NCI-H774 (cell line): ENCODE data around the gene NR1I2.

ENCODE experiments used
- DNase-seq: peaks from one replicate; lab custom pipeline; 2025; lab: John Stamatoyannopoulos, UW

NR1I2 gene

GRCh38 chr3:119779731-119780383, 2.0 kb upstream of the NR1I2 start:
- no peak for DNase-seq

GRCh38 chr3:119782460-119782859, 559 bp downstream of the NR1I2 start:
- DNase-seq: no peak

GRCh38 chr3:119783255-119783654, 1.4 kb downstream of the NR1I2 start:
- no peak for DNase-seq

- DNase-seq: no peak
These were observed 2.0 kb downstream of the NR1I2 start for GRCh38 chr3:119783883-119784282.

- DNase-seq: no peak
These were observed 4.5 kb downstream of the NR1I2 start for GRCh38 chr3:119786409-119786808.

- DNase-seq: no peak
These were observed 8.5 kb downstream of the NR1I2 start for GRCh38 chr3:119790369-119790768.

GRCh38 chr3:119792270-119792669, 10.4 kb downstream of the NR1I2 start:
- DNase-seq: no peak

- DNase-seq: no peak
These were observed 12.5 kb downstream of the NR1I2 start for GRCh38 chr3:119794401-119794800.

- no peak for DNase-seq
These were observed 13.2 kb downstream of the NR1I2 start for GRCh38 chr3:119794971-119795612.

GRCh38 chr3:119795849-119796248, 13.9 kb downstream of the NR1I2 start:
- DNase-seq: no peak

GRCh38 chr3:119796368-119796767, 14.5 kb downstream of the NR1I2 start:
- DNase-seq: no peak

- DNase-seq: no peak
These were observed 14.9 kb downstream of the NR1I2 start for GRCh38 chr3:119796785-119797184.

GRCh38 chr3:119800844-119801243, 18.9 kb downstream of the NR1I2 start:
- DNase-seq: no peak

GRCh38 chr3:119808244-119808643, 26.3 kb downstream of the NR1I2 start:
- DNase-seq: no peak

GRCh38 chr3:119808843-119809242, 26.9 kb downstream of the NR1I2 start:
- no peak for DNase-seq

GRCh38 chr3:119809249-119810017, 27.5 kb downstream of the NR1I2 start:
- DNase-seq: no peak

GRCh38 chr3:119810018-119810435, 28.1 kb downstream of the NR1I2 start:
- no peak for DNase-seq

GRCh38 chr3:119812491-119813058, 30.7 kb downstream of the NR1I2 start:
- DNase-seq: no peak

GRCh38 chr3:119815716-119816115, 33.8 kb downstream of the NR1I2 start:
- no peak for DNase-seq

GRCh38 chr3:119817071-119817470, 35.2 kb downstream of the NR1I2 start:
- no peak for DNase-seq

- DNase-seq: no peak
These were observed 35.9 kb downstream of the NR1I2 start for GRCh38 chr3:119817583-119818363.

- no peak for DNase-seq
These were observed 37.0 kb downstream of the NR1I2 start for GRCh38 chr3:119818937-119819336.
